SK-N-SH (cell line): Measurements from ENCODE around the gene SRD5A3. TPM values are rescaled to one million over a fixed set of nuclear protein-coding genes. Genes with fewer than 3 reads are reported as not detected.

ENCODE experiments used
- CTCF ChIA-PET: fragments of 300-600, 350-600 bp; formaldehyde crosslinking; extraction: SDS; loops from one replicate; lab custom pipeline; 2021; lab: Yijun Ruan, JAX
- POLR2A ChIA-PET: fragments of 350-600 bp; sonication (Branson Sonifier 250); formaldehyde crosslinking; extraction: SDS; loops from one replicate; lab custom pipeline; 2020; ENCODE audit warnings: antibody characterized with exemption, inconsistent platforms; lab: Yijun Ruan, JAX
- DNase-seq: peaks from one replicate; pipeline ENCODE4 v3.0.0; 2012
- H2AFZ ChIP-seq: fragments of 200-600 bp; sonication (generic); 2 replicates; pipeline ENCODE4 v1.8.1; 2016; ENCODE audit warnings: antibody characterized with exemption, mild to moderate bottlenecking, low read depth
- H3F3A ChIP-seq: fragments of 200-600 bp; sonication (generic); replicated peaks from 2 replicates; pipeline ENCODE3; 2016; ENCODE audit warnings: antibody characterized with exemption, mild to moderate bottlenecking; ENCODE audit not compliant: insufficient read depth
- H3K27ac ChIP-seq, 2 experiments: fragments of 200-500 bp in 1 of 2; fragments of 200-600 bp in 1 of 2; sonication (Bioruptor generic) in 1 of 2; sonication (generic), shearing (Covaris generic) in 1 of 2; 2 replicates each; pipeline versions ENCODE4 v1.5.1 to v1.6.1; 2014 to 2016; ENCODE audit warnings: low read depth in 2 of 2, inconsistent platforms in 1 of 2, low read length in 1 of 2, mild to moderate bottlenecking in 1 of 2, mixed read lengths in 1 of 2
- H3K27me3 ChIP-seq: fragments of 200-600 bp; sonication (generic), shearing (Covaris generic); 2 replicates; pipeline ENCODE4 v1.6.1; 2016; ENCODE audit warnings: mixed run types; ENCODE audit not compliant: insufficient read depth
- H3K36me3 ChIP-seq, 2 experiments: fragments of 200-500 bp in 1 of 2; fragments of 200-600 bp in 1 of 2; sonication (Bioruptor generic) in 1 of 2; sonication (generic) in 1 of 2; replicated peaks in 1 of 2; 2 replicates each; pipeline versions ENCODE3 to v1.5.1; 2014 to 2016; ENCODE audit warnings: low read length in 1 of 2, mild to moderate bottlenecking in 1 of 2; ENCODE audit not compliant: insufficient read depth in 2 of 2, control insufficient read depth in 1 of 2
- H3K4me1 ChIP-seq, 2 experiments: fragments of 200-500 bp in 1 of 2; fragments of 200-600 bp in 1 of 2; sonication (Bioruptor generic) in 1 of 2; sonication (generic), shearing (Covaris generic) in 1 of 2; 2 replicates each; pipeline versions ENCODE4 v1.5.1 to v1.6.1; 2014 to 2016; ENCODE audit warnings: low read depth in 1 of 2, low read length in 1 of 2, mixed run types in 1 of 2; ENCODE audit not compliant: insufficient read depth in 2 of 2, control insufficient read depth in 1 of 2
- H3K4me2 ChIP-seq: fragments of 200-600 bp; sonication (generic), shearing (Covaris generic); 2 replicates; pipeline ENCODE4 v1.6.1; 2017; ENCODE audit warnings: mixed run types
- H3K4me3 ChIP-seq, 2 experiments: fragments of 200-500 bp in 1 of 2; fragments of 200-600 bp in 1 of 2; sonication (Bioruptor generic) in 1 of 2; sonication (generic), shearing (Covaris generic) in 1 of 2; 2 replicates each; pipeline versions ENCODE4 v1.5.1 to v1.8.1; 2014 to 2016; ENCODE audit warnings: low read depth in 2 of 2, inconsistent platforms in 1 of 2, low read length in 1 of 2, mild to moderate bottlenecking in 1 of 2, mixed read lengths in 1 of 2, moderate library complexity in 1 of 2
- H3K79me2 ChIP-seq: fragments of 200-600 bp; sonication (generic); 2 replicates; pipeline ENCODE4 v1.8.1; 2017; ENCODE audit warnings: mild to moderate bottlenecking; ENCODE audit not compliant: insufficient read depth
- H3K9ac ChIP-seq: fragments of 200-600 bp; sonication (generic); 2 replicates; pipeline ENCODE4 v1.6.1; 2017; ENCODE audit warnings: mixed run types
- H3K9me2 ChIP-seq: fragments of 200-600 bp; sonication (generic); 2 replicates; pipeline ENCODE4 v1.6.1; 2017; ENCODE audit warnings: mixed run types
- H3K9me3 ChIP-seq: fragments of 200-600 bp; sonication (generic); 2 replicates; pipeline ENCODE4 v1.6.1; 2017; ENCODE audit warnings: mixed run types, mild to moderate bottlenecking, moderate library complexity
- H4K20me1 ChIP-seq: fragments of 200-600 bp; sonication (generic); 2 replicates; pipeline ENCODE4 v1.6.1; 2017; ENCODE audit warnings: mild to moderate bottlenecking, mixed run types; ENCODE audit not compliant: insufficient read depth
- CTCF ChIP-seq: fragments of 200-600 bp; sonication (generic); IDR thresholded peaks from 2 replicates; pipeline ENCODE4 v1.6.1; 2017; ENCODE audit warnings: antibody characterized with exemption, mild to moderate bottlenecking, moderate library complexity
- IRF3 ChIP-seq: fragments of 150-350 bp; IDR thresholded peaks from 2 replicates; pipeline ENCODE4 v1.6.1; 2016; ENCODE audit warnings: mild to moderate bottlenecking, low read depth, low read length
- JUND ChIP-seq: IDR thresholded peaks from 2 replicates; pipeline ENCODE4 v1.4.0; 2012
- NFIC ChIP-seq: IDR thresholded peaks from 2 replicates; pipeline ENCODE4 v1.4.0; 2012; ENCODE audit warnings: borderline replicate concordance
- NRF1 ChIP-seq: IDR thresholded peaks from 2 replicates; pipeline ENCODE4 v1.6.1; 2012; ENCODE audit warnings: low read depth, mild to moderate bottlenecking, low read length
- RCOR1 ChIP-seq: fragments of 150-350 bp; IDR thresholded peaks from 2 replicates; pipeline ENCODE4 v1.6.1; 2017; ENCODE audit warnings: antibody characterized with exemption, low read length
- REST ChIP-seq: IDR thresholded peaks from 2 replicates; pipeline ENCODE4 v1.6.1; 2012; ENCODE audit warnings: mild to moderate bottlenecking, low read depth, low read length, moderate library complexity
- RXRA ChIP-seq: IDR thresholded peaks from 2 replicates; pipeline ENCODE4 v1.4.0; 2012; ENCODE audit warnings: low read depth, mild to moderate bottlenecking, borderline replicate concordance
- SIN3A ChIP-seq: IDR thresholded peaks from 2 replicates; pipeline ENCODE4 v1.6.1; 2012; ENCODE audit warnings: low read depth, mild to moderate bottlenecking, low read length, moderate library complexity, borderline replicate concordance
- TCF12 ChIP-seq: IDR thresholded peaks from 2 replicates; pipeline ENCODE4 v1.4.0; 2012
- TEAD4 ChIP-seq: IDR thresholded peaks from 2 replicates; pipeline ENCODE4 v1.4.0; 2012; ENCODE audit warnings: mild to moderate bottlenecking, borderline replicate concordance; ENCODE audit not compliant: insufficient read depth
- ZBTB33 ChIP-seq: IDR thresholded peaks from 2 replicates; pipeline ENCODE4 v1.4.0; 2012; ENCODE audit warnings: low read depth, borderline replicate concordance
- WGBS: methylation state at CpG from one replicate; pipeline ENCODE4 v1.1.6; 2017; ENCODE audit warnings: low lambda C conversion rate; 5-methylcytosine and 5-hydroxymethylcytosine counted together
- polyA plus RNA-seq, 3 experiments: library from polyadenylated mRNA; depleted of rRNA; stranded (reverse); fragments of >200 nt; gene quantifications; 2 replicates each; pipeline ENCODE4 v1.2.3, GENCODE V29; 2012

Gene SRD5A3
- polyA plus RNA-seq, 1 of the 3 experiments (the other 2 are of a cell fraction), result 5.1 TPM

GRCh38 chr4:55355555-55355954, 9.5 kb downstream of the SRD5A3 start:
- WGBS, result 81% methylated on average over 6 of the region's 6 CpGs
- Histone ChIP-seq H3F3A (peaks cover 21% of the 10 kb centered on the region), H3K9me2 (no peaks in the 10 kb centered on the region), H2AFZ (no peak overlapping the region), H3K9me3 (no peaks in the 10 kb centered on the region), H3K4me3 (no peak overlapping the region), H3K27me3 (no peaks in the 10 kb centered on the region), H4K20me1 (no peaks in the 10 kb centered on the region)
- POLR2A ChIA-PET, result interaction anchor here (1.4 kb wide), 1 partner anchor 9 kb away, joined by 5 read pairs; the partner anchor contains the start of gene SRD5A3
- DNase-seq, result no peak
- TF ChIP-seq NFIC (no peak), CTCF (no peak), SIN3A (no peak), ZBTB33 (no peak), TCF12 (no peak), JUND (no peak), NRF1 (no peak), RCOR1 (no peak), REST (no peak), RXRA (no peak), IRF3 (no peak), TEAD4 (no peak)
- TF ChIP-seq, all 33 proteins: peak for 0
- Histone ChIP-seq H3K4me2 (no peak overlapping the region), H3K36me3 (no peaks in the 10 kb centered on the region), H3K4me1 (peaks cover 0 to 19% of the 10 kb centered on the region in 2 experiments; a peak in 2 of 4 replicates), H3K9ac (no peak overlapping the region), H3K27ac (no peak overlapping the region), H3K79me2 (no peaks in the 10 kb centered on the region)
- CTCF ChIA-PET, result interaction anchor here (1.1 to 3.9 kb wide), 2 partner anchors 9 to 12 kb away, joined by 3 to 17 read pairs; partner anchors contain the start of gene SRD5A3
